ENCODE data around the gene MT1B. TPM values are rescaled to one million over a fixed set of nuclear protein-coding genes. Genes with fewer than 3 reads are reported as not detected.

MT1B gene
- polyA plus RNA-seq, 1 donor from 2014 or later: not detected

DNA sequence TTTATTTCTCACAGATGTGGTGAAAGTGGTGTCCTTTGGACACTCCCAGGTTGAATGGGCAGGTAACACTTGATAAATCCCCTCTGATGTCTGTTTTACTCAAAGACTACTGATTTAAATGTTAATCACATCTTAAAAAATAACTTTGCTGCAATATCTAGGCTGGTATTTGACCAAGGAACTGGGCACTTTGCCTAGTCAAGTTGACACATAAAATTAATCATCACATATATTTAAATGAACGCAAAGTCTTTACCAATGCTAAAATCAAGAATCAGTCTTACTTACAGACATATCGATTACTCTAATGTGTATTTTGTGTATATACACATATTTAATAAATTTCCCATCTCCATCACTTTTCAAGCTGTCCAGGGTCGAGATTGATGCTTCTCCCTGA lies 36.3 kb upstream of the MT1B start:
- Histone ChIP-seq H3K9ac (ENCODE audit: low read length) (no peak overlapping the region), H3K4me3 (ENCODE audit: low read length) (no peak overlapping the region), H4K20me1 (ENCODE audit: insufficient read depth) (no peaks in the 10 kb centered on the region), H2AFZ (ENCODE audit: low read depth, low read length) (no peak overlapping the region), H3K79me2 (replicated peaks; ENCODE audit: insufficient read depth, low read length) (no peaks in the 10 kb centered on the region), H3K27ac (ENCODE audit: low read length) (no peak overlapping the region), H3K4me2 (ENCODE audit: low read length) (no peak overlapping the region), H3K9me2 (ENCODE audit: insufficient read depth, low read length) (no peaks in the 10 kb centered on the region), H3F3A (ENCODE audit: insufficient read depth, low read length, poor library complexity, severe bottlenecking) (no peaks in the 10 kb centered on the region), H3K36me3 (ENCODE audit: insufficient read depth, low read length) (no peaks in the 10 kb centered on the region), H3K9me3 (ENCODE audit: low read length) (no peaks in the 10 kb centered on the region), H3K27me3 (ENCODE audit: insufficient read depth, low read depth, low read length) (peaks cover 77% of the 10 kb centered on the region)
- TF ChIP-seq EZH2 (IDR thresholded peaks at IDR 0.05; ENCODE audit: borderline replicate concordance, insufficient read depth, low read length, poor library complexity, severe bottlenecking): no peak
- TF ChIP-seq POLR2AphosphoS5 (IDR thresholded peaks at IDR 0.05): no peak
- TF ChIP-seq, protein P1, sequence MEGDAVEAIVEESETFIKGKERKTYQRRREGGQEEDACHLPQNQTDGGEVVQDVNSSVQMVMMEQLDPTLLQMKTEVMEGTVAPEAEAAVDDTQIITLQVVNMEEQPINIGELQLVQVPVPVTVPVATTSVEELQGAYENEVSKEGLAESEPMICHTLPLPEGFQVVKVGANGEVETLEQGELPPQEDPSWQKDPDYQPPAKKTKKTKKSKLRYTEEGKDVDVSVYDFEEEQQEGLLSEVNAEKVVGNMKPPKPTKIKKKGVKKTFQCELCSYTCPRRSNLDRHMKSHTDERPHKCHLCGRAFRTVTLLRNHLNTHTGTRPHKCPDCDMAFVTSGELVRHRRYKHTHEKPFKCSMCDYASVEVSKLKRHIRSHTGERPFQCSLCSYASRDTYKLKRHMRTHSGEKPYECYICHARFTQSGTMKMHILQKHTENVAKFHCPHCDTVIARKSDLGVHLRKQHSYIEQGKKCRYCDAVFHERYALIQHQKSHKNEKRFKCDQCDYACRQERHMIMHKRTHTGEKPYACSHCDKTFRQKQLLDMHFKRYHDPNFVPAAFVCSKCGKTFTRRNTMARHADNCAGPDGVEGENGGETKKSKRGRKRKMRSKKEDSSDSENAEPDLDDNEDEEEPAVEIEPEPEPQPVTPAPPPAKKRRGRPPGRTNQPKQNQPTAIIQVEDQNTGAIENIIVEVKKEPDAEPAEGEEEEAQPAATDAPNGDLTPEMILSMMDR (IDR thresholded peaks at IDR 0.05; ENCODE audit: poor library complexity, severe bottlenecking): no peak
- no peak for TF ChIP-seq TAF1 (IDR thresholded peaks at IDR 0.05; ENCODE audit: low read depth)

- no peak overlapping the region for H2AFZ ChIP-seq (ENCODE audit: low read depth, low read length)
- no peaks in the 10 kb centered on the region for H3K36me3 ChIP-seq (ENCODE audit: insufficient read depth, low read length)
- no peak overlapping the region for H3K27ac ChIP-seq (ENCODE audit: low read length)
- H3K9ac ChIP-seq (ENCODE audit: low read length): no peak overlapping the region
- no peaks in the 10 kb centered on the region for H3F3A ChIP-seq (ENCODE audit: insufficient read depth, low read length, poor library complexity, severe bottlenecking)
- no peak for TF ChIP-seq SMC3 (conservative IDR thresholded peaks at IDR 0.05; ENCODE audit: poor library complexity)
- no peak for TF ChIP-seq MXI1 (conservative IDR thresholded peaks at IDR 0.05; ENCODE audit: poor library complexity, severe bottlenecking)
- no peak for TF ChIP-seq RAD21 (conservative IDR thresholded peaks at IDR 0.05)
- TF ChIP-seq, protein P1 (IDR thresholded peaks at IDR 0.05; ENCODE audit: poor library complexity, severe bottlenecking): no peak
- TF ChIP-seq EZH2 (IDR thresholded peaks at IDR 0.05; ENCODE audit: borderline replicate concordance, insufficient read depth, low read length, poor library complexity, severe bottlenecking): no peak
- TF ChIP-seq TAF1 (IDR thresholded peaks at IDR 0.05; ENCODE audit: low read depth): no peak
- TF ChIP-seq, protein P2, sequence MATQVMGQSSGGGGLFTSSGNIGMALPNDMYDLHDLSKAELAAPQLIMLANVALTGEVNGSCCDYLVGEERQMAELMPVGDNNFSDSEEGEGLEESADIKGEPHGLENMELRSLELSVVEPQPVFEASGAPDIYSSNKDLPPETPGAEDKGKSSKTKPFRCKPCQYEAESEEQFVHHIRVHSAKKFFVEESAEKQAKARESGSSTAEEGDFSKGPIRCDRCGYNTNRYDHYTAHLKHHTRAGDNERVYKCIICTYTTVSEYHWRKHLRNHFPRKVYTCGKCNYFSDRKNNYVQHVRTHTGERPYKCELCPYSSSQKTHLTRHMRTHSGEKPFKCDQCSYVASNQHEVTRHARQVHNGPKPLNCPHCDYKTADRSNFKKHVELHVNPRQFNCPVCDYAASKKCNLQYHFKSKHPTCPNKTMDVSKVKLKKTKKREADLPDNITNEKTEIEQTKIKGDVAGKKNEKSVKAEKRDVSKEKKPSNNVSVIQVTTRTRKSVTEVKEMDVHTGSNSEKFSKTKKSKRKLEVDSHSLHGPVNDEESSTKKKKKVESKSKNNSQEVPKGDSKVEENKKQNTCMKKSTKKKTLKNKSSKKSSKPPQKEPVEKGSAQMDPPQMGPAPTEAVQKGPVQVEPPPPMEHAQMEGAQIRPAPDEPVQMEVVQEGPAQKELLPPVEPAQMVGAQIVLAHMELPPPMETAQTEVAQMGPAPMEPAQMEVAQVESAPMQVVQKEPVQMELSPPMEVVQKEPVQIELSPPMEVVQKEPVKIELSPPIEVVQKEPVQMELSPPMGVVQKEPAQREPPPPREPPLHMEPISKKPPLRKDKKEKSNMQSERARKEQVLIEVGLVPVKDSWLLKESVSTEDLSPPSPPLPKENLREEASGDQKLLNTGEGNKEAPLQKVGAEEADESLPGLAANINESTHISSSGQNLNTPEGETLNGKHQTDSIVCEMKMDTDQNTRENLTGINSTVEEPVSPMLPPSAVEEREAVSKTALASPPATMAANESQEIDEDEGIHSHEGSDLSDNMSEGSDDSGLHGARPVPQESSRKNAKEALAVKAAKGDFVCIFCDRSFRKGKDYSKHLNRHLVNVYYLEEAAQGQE (IDR thresholded peaks at IDR 0.05; ENCODE audit: borderline replicate concordance): no peak
- TF ChIP-seq POLR2AphosphoS5 (IDR thresholded peaks at IDR 0.05): no peak
- no peak for TF ChIP-seq EP300 (conservative IDR thresholded peaks at IDR 0.05; ENCODE audit: poor library complexity, severe bottlenecking)
- H3K79me2 ChIP-seq (replicated peaks; ENCODE audit: insufficient read depth, low read length): no peaks in the 10 kb centered on the region
- no peaks in the 10 kb centered on the region for H3K9me2 ChIP-seq (ENCODE audit: insufficient read depth, low read length)
- no peaks in the 10 kb centered on the region for H4K20me1 ChIP-seq (ENCODE audit: insufficient read depth)
- H3K4me3 ChIP-seq (ENCODE audit: low read length): peak overlapping the region; percentile 57
- H3K4me2 ChIP-seq (ENCODE audit: low read length): no peak overlapping the region
- peaks cover 65% of the 10 kb centered on the region for H3K27me3 ChIP-seq (ENCODE audit: insufficient read depth, low read depth, low read length)
- H3K9me3 ChIP-seq (ENCODE audit: low read length): no peaks in the 10 kb centered on the region
Measured at GRCh38 chr16:56616608-56617211, 35.0 kb upstream of the MT1B start.
